H9 (cell line): ENCODE results near the gene DCXR. TPM values are rescaled to one million over a fixed set of nuclear protein-coding genes. Genes with fewer than 3 reads are reported as not detected.

Source experiments
- DNase-seq: peaks from one replicate; pipeline ENCODE4 v3.0.0-alpha.2; 2017
- H2AFZ ChIP-seq: one replicate; pipeline ENCODE4 v1.6.1; 2013; ENCODE audit warnings: mild to moderate bottlenecking, low read length, control low read depth, moderate library complexity
- H2AK5ac ChIP-seq: 2 replicates; pipeline ENCODE4 v1.6.1; 2013; ENCODE audit warnings: low read length, control low read depth, mixed read lengths; ENCODE audit not compliant: insufficient read length
- H2BK120ac ChIP-seq: one replicate; pipeline ENCODE4 v1.6.1; 2013; ENCODE audit warnings: low read depth, mild to moderate bottlenecking, low read length, control low read depth, inconsistent platforms; ENCODE audit not compliant: poor library complexity, severe bottlenecking
- H2BK12ac ChIP-seq: 2 replicates; pipeline ENCODE4 v1.6.1; 2013; ENCODE audit warnings: low read length, control low read depth, mixed read lengths, low read depth; ENCODE audit not compliant: insufficient read length
- H2BK15ac ChIP-seq: 2 replicates; pipeline ENCODE4 v1.6.1; 2013; ENCODE audit warnings: low read depth, low read length, control low read depth
- H2BK20ac ChIP-seq: one replicate; pipeline ENCODE4 v1.6.1; 2013; ENCODE audit warnings: low read depth, mild to moderate bottlenecking, low read length, control low read depth, inconsistent platforms; ENCODE audit not compliant: poor library complexity, severe bottlenecking
- H2BK5ac ChIP-seq: 2 replicates; pipeline ENCODE4 v1.6.1; 2013; ENCODE audit warnings: low read length, control low read depth, mixed read lengths; ENCODE audit not compliant: insufficient read length
- H3K14ac ChIP-seq: 2 replicates; pipeline ENCODE4 v1.6.1; 2013; ENCODE audit warnings: low read length, control low read depth; ENCODE audit not compliant: insufficient read depth
- H3K18ac ChIP-seq: 2 replicates; pipeline ENCODE4 v1.6.1; 2013; ENCODE audit warnings: low read depth, mild to moderate bottlenecking, mixed read lengths, low read length, control low read depth; ENCODE audit not compliant: insufficient read length
- H3K23ac ChIP-seq: 2 replicates; pipeline ENCODE4 v1.6.1; 2013; ENCODE audit warnings: low read length, control low read depth, mixed read lengths, low read depth; ENCODE audit not compliant: insufficient read length
- H3K23me2 ChIP-seq: 2 replicates; pipeline ENCODE4 v1.6.1; 2013; ENCODE audit warnings: low read depth, mild to moderate bottlenecking, mixed read lengths, low read length, control low read depth; ENCODE audit not compliant: insufficient read length, poor library complexity, severe bottlenecking
- H3K27ac ChIP-seq: 2 replicates; pipeline ENCODE4 v1.5.1; 2013; ENCODE audit warnings: low read length, control low read depth, mixed read lengths, low read depth; ENCODE audit not compliant: insufficient read length
- H3K27me3 ChIP-seq: 2 replicates; pipeline ENCODE4 v1.6.1; 2013; ENCODE audit warnings: low read length, control low read depth, inconsistent platforms; ENCODE audit not compliant: insufficient read depth
- H3K4ac ChIP-seq: 2 replicates; pipeline ENCODE4 v1.6.1; 2013; ENCODE audit warnings: low read depth, mild to moderate bottlenecking, control low read depth, inconsistent platforms, low read length, moderate library complexity
- H3K4me1 ChIP-seq: 2 replicates; pipeline ENCODE4 v1.6.1; 2013; ENCODE audit warnings: low read length, control low read depth, inconsistent platforms; ENCODE audit not compliant: insufficient read depth
- H3K4me2 ChIP-seq: 2 replicates; pipeline ENCODE4 v1.6.1; 2013; ENCODE audit warnings: low read length, control low read depth, mixed read lengths; ENCODE audit not compliant: insufficient read length, insufficient read depth
- H3K56ac ChIP-seq: 2 replicates; pipeline ENCODE4 v1.6.1; 2013; ENCODE audit warnings: low read depth, mild to moderate bottlenecking, mixed read lengths, low read length, control low read depth; ENCODE audit not compliant: insufficient read length
- H3K79me1 ChIP-seq: 2 replicates; pipeline ENCODE4 v1.6.1; 2013; ENCODE audit warnings: low read depth, mild to moderate bottlenecking, moderate library complexity, low read length, control low read depth, inconsistent platforms; ENCODE audit not compliant: insufficient read depth, poor library complexity, severe bottlenecking
- H3K79me2 ChIP-seq: 2 replicates; pipeline ENCODE4 v1.6.1; 2013; ENCODE audit warnings: low read length, control low read depth, inconsistent platforms; ENCODE audit not compliant: insufficient read depth
- H3K9ac ChIP-seq: 2 replicates; pipeline ENCODE4 v1.6.1; 2013; ENCODE audit warnings: low read length, control low read depth, mixed read lengths; ENCODE audit not compliant: insufficient read length; ENCODE audit errors: extremely low read depth
- H3K9me3 ChIP-seq: one replicate; pipeline ENCODE4 v1.6.1; 2013; ENCODE audit warnings: low read depth, low read length, inconsistent platforms; ENCODE audit not compliant: control insufficient read depth
- H3T11ph ChIP-seq: one replicate; pipeline ENCODE4 v1.6.1; 2013; ENCODE audit warnings: mild to moderate bottlenecking, low read length, control low read depth, inconsistent platforms
- H4K20me1 ChIP-seq: one replicate; pipeline ENCODE4 v1.6.1; 2013; ENCODE audit not compliant: control insufficient read depth, insufficient read length, insufficient read depth
- H4K5ac ChIP-seq: 2 replicates; pipeline ENCODE4 v1.6.1; 2013; ENCODE audit warnings: low read depth, mild to moderate bottlenecking, mixed read lengths, low read length, control low read depth; ENCODE audit not compliant: insufficient read length
- H4K8ac ChIP-seq: replicated peaks from 2 replicates; pipeline ENCODE4 v1.6.1; 2013; ENCODE audit warnings: low read length, control low read depth, mixed read lengths, low read depth; ENCODE audit not compliant: insufficient read length
- H4K91ac ChIP-seq: 2 replicates; pipeline ENCODE4 v1.6.1; 2013; ENCODE audit warnings: low read depth, mild to moderate bottlenecking, moderate library complexity, mixed read lengths, low read length, control low read depth; ENCODE audit not compliant: insufficient read length
- H3K27ac Mint-ChIP-seq, 3 experiments: 2 replicates in 2 of 3; 3 replicates in 1 of 3; pipeline ENCODE4 v1.8.0; 2020 to 2021; ENCODE audit warnings: mixed read lengths in 3 of 3, mild to moderate bottlenecking in 1 of 3, moderate library complexity in 1 of 3
- H3K27me3 Mint-ChIP-seq: 2 replicates; pipeline ENCODE4 v1.8.0; 2021; ENCODE audit warnings: low read depth, mild to moderate bottlenecking, moderate library complexity, mixed read lengths
- H3K36me3 Mint-ChIP-seq, 3 experiments: 2 replicates in 2 of 3; 3 replicates in 1 of 3; pipeline ENCODE4 v1.8.0; 2020 to 2021; ENCODE audit warnings: low read depth in 3 of 3, mixed read lengths in 3 of 3; ENCODE audit not compliant: insufficient read depth in 1 of 3
- H3K4me1 Mint-ChIP-seq, 2 experiments: 2 replicates each; pipeline ENCODE4 v1.8.0; 2020; ENCODE audit warnings: mixed read lengths in 2 of 2
- H3K4me3 Mint-ChIP-seq, 2 experiments: 2 replicates in 1 of 2; 3 replicates in 1 of 2; pipeline ENCODE4 v1.8.0; 2020 to 2021; ENCODE audit warnings: mild to moderate bottlenecking in 2 of 2, mixed read lengths in 2 of 2, moderate library complexity in 1 of 2
- H3K9me3 Mint-ChIP-seq, 2 experiments: 2 replicates in 1 of 2; 3 replicates in 1 of 2; pipeline ENCODE4 v1.8.0; 2020; ENCODE audit warnings: mild to moderate bottlenecking in 2 of 2, mixed read lengths in 2 of 2, moderate library complexity in 1 of 2
- CTCF ChIP-seq: fragments of 200-600 bp; sonication (generic); conservative IDR thresholded peaks from 3 replicates; pipeline ENCODE4 v1.8.0; 2021; ENCODE audit warnings: antibody characterized with exemption, mild to moderate bottlenecking
- WGBS: extraction: QIAGEN DNeasy Blood & Tissue Kit; methylation state at CpG from one replicate; pipeline ENCODE4 v1.1.7; 2013; ENCODE audit warnings: missing lambda C conversion rate, low lambda C conversion rate, mixed read lengths; ENCODE audit not compliant: insufficient read length; ENCODE audit errors: extremely low coverage; 5-methylcytosine and 5-hydroxymethylcytosine counted together
- total RNA-seq: library from RNA; stranded (reverse); gene quantifications from 2 replicates; pipeline ENCODE4 v1.2.1, GENCODE V29; 2021

Gene DCXR
- total RNA-seq, 1 experiment from 2014 or later: 93.6 TPM

GRCh38 chr17:82013341-82013740, 24.2 kb downstream of the DCXR start:
- Mint-ChIP-seq H3K27me3 (no peaks in the 10 kb centered on the region; the same call in 1 of the 2 replicates), H3K4me1 (0 out of 4 replicates have a peak, but pooled peaks cover 0 to 2% of the 10 kb centered on the region in 2 experiments), H3K36me3 (peaks cover 0 to under 1% (median 0%) of the 10 kb centered on the region in 3 experiments; a peak in 2 of 7 replicates), H3K9me3 (no peaks in the 10 kb centered on the region), H3K27ac (no peak overlapping the region), H3K4me3 (no peak overlapping the region)
- TF ChIP-seq CTCF: no peak
- Histone ChIP-seq H3K23ac (no peak overlapping the region), H3K18ac (no peak overlapping the region), H2BK120ac (no peak overlapping the region), H3T11ph (no peak overlapping the region), H3K27me3 (no peaks in the 10 kb centered on the region), H3K79me2 (no peaks in the 10 kb centered on the region), H3K4me2 (no peak overlapping the region), H4K5ac (no peak overlapping the region), H3K79me1 (no peaks in the 10 kb centered on the region), H3K4me1 (no peaks in the 10 kb centered on the region), H4K8ac (no peak overlapping the region), H2BK20ac (no peak overlapping the region), H2BK5ac (no peak overlapping the region), H3K14ac (no peak overlapping the region), H2BK12ac (no peak overlapping the region), H2AK5ac (no peak overlapping the region), H2AFZ (no peak overlapping the region), H3K56ac (no peak overlapping the region), H4K20me1 (no peaks in the 10 kb centered on the region), H3K27ac (no peak overlapping the region), H2BK15ac (no peak overlapping the region), H3K9me3 (no peaks in the 10 kb centered on the region), H3K9ac (no peak overlapping the region), H3K23me2 (no peaks in the 10 kb centered on the region), H4K91ac (no peak overlapping the region), H3K4ac (no peak overlapping the region)
- DNase-seq: no peak
- WGBS: no CpG with 5 or more reads among the region's 22 CpGs
